H1 (cell line): Measurements from ENCODE around the gene TAB3. TPM values are rescaled to one million over a fixed set of nuclear protein-coding genes. Genes with fewer than 3 reads are reported as not detected.

Experiments
- CTCF ChIA-PET: fragments of 300-600 bp; sonication (Branson Sonifier 250); formaldehyde crosslinking; loops from one replicate; lab custom pipeline; 2021; ENCODE audit not compliant: partially characterized antibody; lab: Charles Lee
- POLR2A ChIA-PET: fragments of 300-600 bp; sonication (Branson Sonifier 250); formaldehyde crosslinking; loops from one replicate; lab custom pipeline; 2021; ENCODE audit warnings: inconsistent platforms; ENCODE audit not compliant: partially characterized antibody; lab: Charles Lee
- DNase-seq, 2 experiments: peaks; one replicate each; pipeline versions ENCODE4 v3.0.0 to v3.0.0-alpha.2; 2010 to 2022; ENCODE audit warnings: low spot score in 2 of 2, low read depth in 1 of 2, mixed read lengths in 1 of 2
- FAIRE-seq: peaks from 2 replicates; lab custom pipeline; 2011; peaks lifted over from hg19 to GRCh38; lab: Jason Lieb, UNC
- H2AFZ ChIP-seq: 2 replicates; pipeline ENCODE4 v1.8.1; 2012; ENCODE audit warnings: low read length, inconsistent platforms
- H2AK5ac ChIP-seq: 2 replicates; pipeline ENCODE4 v1.6.1; 2013; ENCODE audit warnings: low read depth, low read length
- H2BK120ac ChIP-seq: replicated peaks from 2 replicates; pipeline ENCODE3; 2013; ENCODE audit warnings: low read depth, low read length, inconsistent platforms
- H2BK12ac ChIP-seq: 2 replicates; pipeline ENCODE4 v1.6.1; 2013; ENCODE audit warnings: low read depth, low read length
- H2BK15ac ChIP-seq: 2 replicates; pipeline ENCODE4 v1.6.1; 2013; ENCODE audit warnings: low read length
- H2BK20ac ChIP-seq: 2 replicates; pipeline ENCODE4 v1.6.1; 2013; ENCODE audit warnings: low read length
- H2BK5ac ChIP-seq: 2 replicates; pipeline ENCODE4 v1.6.1; 2013; ENCODE audit warnings: low read depth, low read length
- H3K14ac ChIP-seq: 2 replicates; pipeline ENCODE4 v1.6.1; 2013; ENCODE audit warnings: inconsistent platforms; ENCODE audit not compliant: insufficient read length
- H3K18ac ChIP-seq: 2 replicates; pipeline ENCODE4 v1.6.1; 2013; ENCODE audit warnings: low read length; ENCODE audit errors: extremely low read depth
- H3K23ac ChIP-seq: 2 replicates; pipeline ENCODE4 v1.6.1; 2013; ENCODE audit warnings: inconsistent platforms; ENCODE audit not compliant: insufficient read length
- H3K23me2 ChIP-seq: 2 replicates; pipeline ENCODE4 v1.6.1; 2013; ENCODE audit warnings: low read depth, low read length
- H3K27ac ChIP-seq: 2 replicates; pipeline ENCODE4 v1.6.1; 2011; ENCODE audit warnings: low read depth, low read length, inconsistent platforms
- H3K27me3 ChIP-seq, 4 experiments: replicated peaks in 1 of 4; 1 replicate in 1 of 4; 2 replicates in 3 of 4; pipeline versions ENCODE4 v1.6.1 to v1.8.1; 2011 to 2013; ENCODE audit warnings: low read length in 3 of 4, mild to moderate bottlenecking in 3 of 4, inconsistent platforms in 2 of 4, mixed read lengths in 2 of 4, moderate library complexity in 1 of 4; ENCODE audit not compliant: control insufficient read depth in 3 of 4, insufficient read depth in 3 of 4; ENCODE audit errors: extremely low read depth in 1 of 4
- H3K36me3 ChIP-seq, 4 experiments: 2 replicates each; pipeline versions ENCODE4 v1.6.1 to v1.8.1; 2011 to 2013; ENCODE audit warnings: mild to moderate bottlenecking in 4 of 4, low read length in 3 of 4, moderate library complexity in 2 of 4, control low read depth in 1 of 4, inconsistent platforms in 1 of 4; ENCODE audit not compliant: insufficient read depth in 4 of 4, control insufficient read depth in 2 of 4
- H3K4ac ChIP-seq: replicated peaks from 2 replicates; pipeline ENCODE3; 2013; ENCODE audit warnings: low read length, low read depth, mixed read lengths, inconsistent platforms; ENCODE audit not compliant: insufficient read length
- H3K4me1 ChIP-seq, 4 experiments: replicated peaks in 1 of 4; 1 replicate in 1 of 4; 2 replicates in 3 of 4; pipeline versions ENCODE4 v1.6.1 to v1.8.1; 2011 to 2013; ENCODE audit warnings: low read length in 3 of 4, inconsistent platforms in 2 of 4, mixed read lengths in 1 of 4; ENCODE audit not compliant: insufficient read depth in 4 of 4, control insufficient read depth in 3 of 4
- H3K4me2 ChIP-seq, 2 experiments: 2 replicates each; pipeline versions ENCODE4 v1.6.1 to v1.8.1; 2011 to 2013; ENCODE audit warnings: low read depth in 2 of 2, low read length in 2 of 2, control low read depth in 1 of 2, inconsistent platforms in 1 of 2, mild to moderate bottlenecking in 1 of 2; ENCODE audit not compliant: insufficient read depth in 1 of 2
- H3K4me3 ChIP-seq, 4 experiments: fragments of 200-600, 300-600 bp in 1 of 4; sonication (generic), shearing (Covaris generic), sonication (Bioruptor Twin) in 1 of 4; 2 replicates each; pipeline versions ENCODE4 v1.5.1 to v1.8.1; 2011 to 2016; ENCODE audit warnings: low read length in 4 of 4, low read depth in 3 of 4, control low read depth in 2 of 4, inconsistent platforms in 2 of 4, mild to moderate bottlenecking in 2 of 4, mixed read lengths in 1 of 4, moderate library complexity in 1 of 4; ENCODE audit not compliant: insufficient read depth in 2 of 4; ENCODE audit errors: extremely low read depth in 1 of 4
- H3K56ac ChIP-seq: replicated peaks from 2 replicates; pipeline ENCODE3; 2013; ENCODE audit warnings: low read depth, mild to moderate bottlenecking, mixed read lengths, low read length, inconsistent platforms; ENCODE audit not compliant: insufficient read length
- H3K79me1 ChIP-seq: 2 replicates; pipeline ENCODE4 v1.6.1; 2013; ENCODE audit warnings: low read depth, low read length, control low read depth
- H3K79me2 ChIP-seq, 2 experiments: 2 replicates each; pipeline versions ENCODE4 v1.6.1 to v1.8.1; 2012 to 2013; ENCODE audit warnings: low read length in 2 of 2, mild to moderate bottlenecking in 2 of 2, inconsistent platforms in 1 of 2; ENCODE audit not compliant: insufficient read depth in 2 of 2, control insufficient read depth in 1 of 2
- H3K9ac ChIP-seq, 4 experiments: replicated peaks in 1 of 4; 1 replicate in 1 of 4; 2 replicates in 3 of 4; pipeline versions ENCODE4 v1.6.1 to v1.8.1; 2011 to 2013; ENCODE audit warnings: low read depth in 3 of 4, low read length in 3 of 4, control low read depth in 2 of 4, mild to moderate bottlenecking in 2 of 4, moderate library complexity in 2 of 4, inconsistent platforms in 1 of 4; ENCODE audit errors: extremely low read depth in 1 of 4
- H3K9me3 ChIP-seq, 2 experiments: 2 replicates each; pipeline versions ENCODE4 v1.6.1 to v1.8.1; 2012 to 2013; ENCODE audit warnings: mild to moderate bottlenecking in 2 of 2, moderate library complexity in 2 of 2, control low read depth in 1 of 2, inconsistent platforms in 1 of 2, low read depth in 1 of 2, low read length in 1 of 2, mixed read lengths in 1 of 2; ENCODE audit not compliant: insufficient read depth in 2 of 2
- H4K20me1 ChIP-seq, 2 experiments: replicated peaks in 1 of 2; 2 replicates each; pipeline versions ENCODE3 to v1.8.1; 2011 to 2013; ENCODE audit warnings: inconsistent platforms in 2 of 2, low read length in 2 of 2, mild to moderate bottlenecking in 1 of 2; ENCODE audit not compliant: insufficient read depth in 2 of 2, control insufficient read depth in 1 of 2
- H4K5ac ChIP-seq: 2 replicates; pipeline ENCODE4 v1.6.1; 2013; ENCODE audit warnings: low read length, low read depth, mixed read lengths, inconsistent platforms; ENCODE audit not compliant: insufficient read length
- H4K8ac ChIP-seq: 2 replicates; pipeline ENCODE4 v1.8.0; 2013; ENCODE audit warnings: mild to moderate bottlenecking, moderate library complexity, low read length, inconsistent platforms; ENCODE audit not compliant: insufficient read depth; ENCODE audit errors: extremely low read depth
- H4K91ac ChIP-seq: replicated peaks from 2 replicates; pipeline ENCODE3; 2013; ENCODE audit warnings: low read length, mixed read lengths, inconsistent platforms; ENCODE audit not compliant: insufficient read length
- SIRT6 ChIP-seq: IDR thresholded peaks from one replicate; pipeline ENCODE4 v1.7.1; 2012; ENCODE audit warnings: low read length, inconsistent platforms
- SP4 ChIP-seq: IDR thresholded peaks from 2 replicates; pipeline ENCODE4 v1.6.1; 2012; ENCODE audit warnings: low read length, inconsistent platforms
- SUZ12 ChIP-seq: fragments of 200-600 bp; sonication (generic); IDR thresholded peaks from 2 replicates; pipeline ENCODE4 v1.6.1; 2012; ENCODE audit warnings: mild to moderate bottlenecking, inconsistent platforms, low read length, moderate library complexity, mixed read lengths
- ZNF274 ChIP-seq: IDR thresholded peaks from 2 replicates; pipeline ENCODE4 v1.7.0; 2012; ENCODE audit warnings: low read length, borderline replicate concordance; ENCODE audit errors: extremely low read depth
- WGBS, 2 experiments: shearing (Covaris generic) in 1 of 2; methylation state at CpG; one replicate each; pipeline versions ENCODE4 v1.1.6 to v1.1.7; 2013 to 2015; ENCODE audit warnings: low lambda C conversion rate in 2 of 2, mixed read lengths in 2 of 2, inconsistent platforms in 1 of 2, low coverage in 1 of 2, missing lambda C conversion rate in 1 of 2; ENCODE audit not compliant: insufficient replicate concordance in 2 of 2, insufficient coverage in 1 of 2, insufficient read length in 1 of 2; ENCODE audit errors: extremely low coverage in 1 of 2, missing lambda C conversion rate in 1 of 2; 5-methylcytosine and 5-hydroxymethylcytosine counted together
- polyA plus RNA-seq, 7 experiments: library from polyadenylated mRNA; depleted of rRNA in 3 of 7; stranded (reverse) in 5 of 7; unstranded in 2 of 7; fragments of >200 nt in 5 of 7; fragments of 200-250 nt in 2 of 7; gene quantifications; 1 replicate in 5 of 7; 2 replicates in 1 of 7; 4 replicates in 1 of 7; pipeline versions ENCODE4 v1.2.1 to v1.2.3, GENCODE V29; 2011 to 2013; ENCODE audit warnings: missing spikeins in 2 of 7, mixed read lengths in 2 of 7
- total RNA-seq: library from RNA; stranded (reverse); fragmentation: NEBNext Ultra II Directional; extraction: Animal tissue kit (Norgen Biotek cat#: 25700); gene quantifications from 2 replicates; pipeline ENCODE4 v1.2.1, GENCODE V29; 2021

Gene TAB3
- total and polyA plus RNA-seq, 2 of the 8 experiments (the other 6 are each of a cell fraction or from before 2014, with no cell fraction given): 12.7 to 12.9 TPM

DNA sequence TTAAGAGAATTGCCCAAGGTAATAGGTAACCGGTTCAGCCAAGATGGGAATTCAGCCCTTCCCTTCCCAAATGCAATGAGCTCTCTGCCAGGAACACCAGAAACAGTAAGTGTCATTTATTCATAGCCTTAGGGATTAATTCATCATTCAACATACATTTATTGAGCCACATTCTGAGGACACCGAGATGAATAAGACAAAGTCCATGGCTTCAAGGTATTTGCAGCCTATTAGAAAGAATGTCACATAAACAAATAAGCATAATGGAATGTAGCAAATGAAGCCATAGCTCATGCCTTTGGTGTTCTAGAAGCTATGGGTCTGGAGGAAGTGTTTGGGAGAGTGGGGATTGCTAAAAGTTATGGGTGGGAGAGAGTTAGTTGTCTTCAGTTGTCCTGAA, 6.3 kb upstream of the TAB3 start:
- Histone ChIP-seq H2BK20ac (no peak overlapping the region), H2AFZ (no peak overlapping the region)
- TF ChIP-seq ZNF274 (no peak), SP4 (no peak), SIRT6 (no peak), SUZ12 (no peak)

More for the DNA sequence above, 6.3 kb upstream of the TAB3 start:
- Histone ChIP-seq H2AK5ac (no peak overlapping the region), H2BK12ac (no peak overlapping the region), H3K36me3 (no peaks in the 10 kb centered on the region), H4K5ac (no peak overlapping the region), H3K9me3 (no peaks in the 10 kb centered on the region), H3K14ac (no peak overlapping the region), H3K4me1 (no peaks in the 10 kb centered on the region), H3K23ac (no peak overlapping the region), H3K9ac (no peak overlapping the region), H2BK15ac (no peak overlapping the region), H3K79me1 (no peaks in the 10 kb centered on the region), H3K18ac (no peak overlapping the region), H4K91ac (no peak overlapping the region), H3K23me2 (no peaks in the 10 kb centered on the region), H3K27ac (no peak overlapping the region), H2BK5ac (no peak overlapping the region), H4K20me1 (no peaks in the 10 kb centered on the region), H3K56ac (no peak overlapping the region), H3K27me3 (no peaks in the 10 kb centered on the region), H2BK120ac (no peak overlapping the region), H3K79me2 (no peaks in the 10 kb centered on the region), H4K8ac (no peak overlapping the region), H3K4me3 (no peak overlapping the region), H3K4ac (no peak overlapping the region), H3K4me2 (no peak overlapping the region)
- ChIA-PET CTCF (no interaction called here), POLR2A (no interaction called here)
- FAIRE-seq: no peak
- DNase-seq: no peak
- 96% methylated on average over 2 of the region's 2 CpGs; no CpG with 5 or more reads in 1 of the 2 experiments for WGBS, 2 experiments
